Astrocyte (in vitro differentiated cells and primary cell): ENCODE results near the gene TIMM21.

ENCODE experiments used
- CTCF ChIP-seq: IDR thresholded peaks from 2 replicates; pipeline ENCODE4 v1.5.1; 2011; ENCODE audit warnings: low read depth, mild to moderate bottlenecking, inconsistent platforms, low read length, moderate library complexity; ENCODE audit not compliant: insufficient read depth
- EZH2 ChIP-seq: IDR thresholded peaks from 2 replicates; pipeline ENCODE4 v1.6.1; 2012; ENCODE audit warnings: mild to moderate bottlenecking, low read length, inconsistent platforms; ENCODE audit not compliant: insufficient read depth

GRCh38 chr18:74204526-74205152, 56.3 kb downstream of the TIMM21 start:
- TF ChIP-seq CTCF (no peak), EZH2 (no peak)
